HepG2 (cell line): Measurements from ENCODE around the gene VEZF1. TPM values are rescaled to one million over a fixed set of nuclear protein-coding genes. Genes with fewer than 3 reads are reported as not detected.

Source experiments
- CTCF ChIP-seq: sonication (generic); formaldehyde crosslinking; IDR thresholded peaks from 2 replicates; pipeline ENCODE4 v1.5.0; 2020; ENCODE audit warnings: mild to moderate bottlenecking, missing genetic modification reagents, moderate library complexity
- E2F2 ChIP-seq: sonication (generic); formaldehyde crosslinking; IDR thresholded peaks from 2 replicates; pipeline ENCODE4 v1.4.0; 2020; ENCODE audit warnings: missing genetic modification reagents, borderline replicate concordance
- EEA1 ChIP-seq: sonication (generic); formaldehyde crosslinking; IDR thresholded peaks from 2 replicates; pipeline ENCODE4 v1.5.1; 2020; ENCODE audit warnings: mild to moderate bottlenecking, missing genetic modification reagents, borderline replicate concordance
- ELF1 ChIP-seq: sonication (generic); formaldehyde crosslinking; IDR thresholded peaks from 2 replicates; pipeline ENCODE4 v1.4.0; 2020; ENCODE audit warnings: missing genetic modification reagents
- FOXK1 ChIP-seq: sonication (generic); formaldehyde crosslinking; IDR thresholded peaks from 2 replicates; pipeline ENCODE4 v1.4.0; 2020; ENCODE audit warnings: low read depth, missing genetic modification reagents, borderline replicate concordance
- GATA4 ChIP-seq: sonication (generic); IDR thresholded peaks from 2 replicates; pipeline ENCODE4 v1.6.1; 2016; ENCODE audit warnings: antibody characterized with exemption, low read depth, borderline replicate concordance
- GATAD2A ChIP-seq: IDR thresholded peaks from 2 replicates; pipeline ENCODE4 v1.6.1; 2016
- HBP1 ChIP-seq: IDR thresholded peaks from 2 replicates; pipeline ENCODE4 v1.6.1; 2016; ENCODE audit warnings: low read depth, control low read depth
- NFE2L2 ChIP-seq: fragments of 150-350 bp; IDR thresholded peaks from 2 replicates; pipeline ENCODE4 v1.6.1; 2014; ENCODE audit warnings: low read length
- PHF20 ChIP-seq: sonication (generic); formaldehyde crosslinking; IDR thresholded peaks from 2 replicates; pipeline ENCODE4 v1.5.0; 2020; ENCODE audit warnings: mild to moderate bottlenecking, missing genetic modification reagents
- RELA ChIP-seq: sonication (generic); formaldehyde crosslinking; IDR thresholded peaks from 2 replicates; pipeline ENCODE4 v1.4.0; 2020; ENCODE audit warnings: missing genetic modification reagents
- RNF2 ChIP-seq: fragments of 450-650 bp; conservative IDR thresholded peaks from 2 replicates; pipeline ENCODE4 v1.6.1; 2016; ENCODE audit warnings: low read depth
- SKIL ChIP-seq: sonication (generic); formaldehyde crosslinking; IDR thresholded peaks from 2 replicates; pipeline ENCODE4 v1.8.0; 2022; ENCODE audit warnings: missing genetic modification reagents, mild to moderate bottlenecking, moderate library complexity, borderline replicate concordance
- TEF ChIP-seq: sonication (generic); formaldehyde crosslinking; IDR thresholded peaks from 2 replicates; pipeline ENCODE4 v1.5.0; 2020; ENCODE audit warnings: missing genetic modification reagents
- ZGPAT ChIP-seq: IDR thresholded peaks from 2 replicates; pipeline ENCODE4 v1.6.1; 2016; ENCODE audit warnings: mild to moderate bottlenecking
- ZKSCAN1 ChIP-seq: fragments of 150-350 bp; IDR thresholded peaks from 2 replicates; pipeline ENCODE4 v1.6.1; 2014; ENCODE audit warnings: low read length
- ZNF234 ChIP-seq: sonication (generic); formaldehyde crosslinking; conservative IDR thresholded peaks from 2 replicates; pipeline ENCODE4 v1.5.1; 2020; ENCODE audit warnings: mild to moderate bottlenecking, missing genetic modification reagents
- ZNF367 ChIP-seq: sonication (generic); formaldehyde crosslinking; IDR thresholded peaks from 2 replicates; pipeline ENCODE4 v1.4.0; 2020; ENCODE audit warnings: missing genetic modification reagents, borderline replicate concordance
- ZNF564 ChIP-seq: sonication (generic); formaldehyde crosslinking; IDR thresholded peaks from 2 replicates; pipeline ENCODE4 v1.8.1; 2023; ENCODE audit warnings: mild to moderate bottlenecking, missing genetic modification reagents
- ZNF674 ChIP-seq: sonication (generic); formaldehyde crosslinking; IDR thresholded peaks from 2 replicates; pipeline ENCODE4 v1.5.0; 2020; ENCODE audit warnings: low read depth, mild to moderate bottlenecking, missing genetic modification reagents
- ZNF766 ChIP-seq: sonication (generic); formaldehyde crosslinking; IDR thresholded peaks from 2 replicates; pipeline ENCODE4 v1.5.0; 2020; ENCODE audit warnings: missing genetic modification reagents, borderline replicate concordance
- ZNF775 ChIP-seq: sonication (generic); formaldehyde crosslinking; IDR thresholded peaks from 2 replicates; pipeline ENCODE4 v1.4.0; 2020; ENCODE audit warnings: missing genetic modification reagents, mild to moderate bottlenecking, moderate library complexity, borderline replicate concordance
- ZNF816 ChIP-seq: sonication (generic); formaldehyde crosslinking; IDR thresholded peaks from 2 replicates; pipeline ENCODE4 v1.8.0; 2022; ENCODE audit warnings: missing genetic modification reagents, mild to moderate bottlenecking, borderline replicate concordance
- polyA plus RNA-seq, 8 experiments: library from polyadenylated mRNA; depleted of rRNA in 3 of 8; stranded (reverse) in 7 of 8; unstranded in 1 of 8; fragments of >200 nt; fragmentation: Illumina TruSeq in 4 of 8; extraction: Trizol in 4 of 8; gene quantifications; 2 replicates each; pipeline versions ENCODE4 v1.2.1 to v1.2.3, GENCODE V29; 2011 to 2016; ENCODE audit warnings: low read depth in 4 of 8, missing spikeins in 1 of 8, mixed read lengths in 1 of 8; ENCODE audit not compliant: insufficient read depth in 1 of 8
- total RNA-seq, 5 experiments: library from RNA; depleted of rRNA; stranded (reverse); fragments of >200 nt; fragmentation: Illumina TruSeq; extraction: Trizol; gene quantifications; 2 replicates each; pipeline ENCODE4 v1.2.3, GENCODE V29; 2016; ENCODE audit warnings: low read depth in 1 of 5

VEZF1 gene
- total and polyA plus RNA-seq, 2 of the 13 experiments (the other 11 are each of a cell fraction or from before 2014, with no cell fraction given), result 45.9 to 49.7 TPM

GRCh38 chr17:57946798-57947358 lies 41.2 kb downstream of the VEZF1 start (continued):
- TF ChIP-seq HBP1 (CRISPR knock-in tag) (no peak), RELA (CRISPR knock-in tag) (0 out of 2 replicates have a peak, but pooled peaks have one; percentile 34), PHF20 (CRISPR knock-in tag) (no peak), GATA4 (no peak), FOXK1 (no peak), ZNF816 (CRISPR knock-in tag) (no peak), RNF2 (no peak), ZKSCAN1 (no peak), SKIL (CRISPR knock-in tag) (no peak), ZNF367 (no peak), E2F2 (CRISPR knock-in tag) (no peak), ZNF564 (CRISPR knock-in tag) (no peak), CTCF (CRISPR knock-in tag) (no peak), EEA1 (CRISPR knock-in tag) (no peak), ELF1 (CRISPR knock-in tag) (no peak), GATAD2A (CRISPR knock-in tag) (peak; percentile 43; the same call in 1 of the 2 replicates), ZNF775 (CRISPR knock-in tag) (peak; percentile 99), NFE2L2 (no peak), ZNF674 (no peak), ZGPAT (CRISPR knock-in tag) (peak; percentile 38; the same call in 1 of the 2 replicates), ZNF234 (CRISPR knock-in tag) (no peak), ZNF766 (CRISPR knock-in tag) (no peak), TEF (CRISPR knock-in tag) (no peak)
